Activated CD4-positive, alpha-beta T cell treated with anti-CD3 and anti-CD28 coated beads for 36 hours (primary cell): ENCODE data around the gene WAC. TPM values are rescaled to one million over a fixed set of nuclear protein-coding genes. Genes with fewer than 3 reads are reported as not detected.
A peak's percentile ranks its signal among the peaks of the same experiment; 100 is the strongest.

Experiments
- ATAC-seq: fragments of 200-7000 bp; cut with Tn5 transposase; one replicate; pipeline ENCODE4 v1.10.0; 2021; ENCODE audit warnings: mild to moderate bottlenecking, moderate library complexity
- CTCF ChIA-PET: fragments of 350-600 bp; sonication (Branson Sonifier 250); formaldehyde crosslinking; loops from one replicate; lab custom pipeline; 2021; ENCODE audit warnings: antibody characterized with exemption; lab: Charles Lee
- POLR2A ChIA-PET: fragments of 350-600 bp; sonication (Branson Sonifier 250); formaldehyde crosslinking; loops from one replicate; lab custom pipeline; 2021; ENCODE audit warnings: antibody characterized with exemption, inconsistent platforms; lab: Charles Lee
- DNase-seq: peaks from one replicate; pipeline ENCODE4 v3.0.0-alpha.2; 2020
- H3K27ac Mint-ChIP-seq: one replicate; pipeline ENCODE4 v1.8.0; 2021; ENCODE audit warnings: mixed read lengths
- H3K27me3 Mint-ChIP-seq: one replicate; pipeline ENCODE4 v1.8.0; 2021; ENCODE audit warnings: mixed read lengths
- H3K36me3 Mint-ChIP-seq: one replicate; pipeline ENCODE4 v1.8.0; 2021; ENCODE audit warnings: low read depth, mixed read lengths
- H3K4me1 Mint-ChIP-seq: one replicate; pipeline ENCODE4 v1.8.0; 2021; ENCODE audit warnings: mixed read lengths
- H3K4me3 Mint-ChIP-seq: one replicate; pipeline ENCODE4 v1.8.0; 2021; ENCODE audit warnings: mild to moderate bottlenecking, moderate library complexity, mixed read lengths
- H3K9me3 Mint-ChIP-seq: one replicate; pipeline ENCODE4 v1.8.0; 2021; ENCODE audit warnings: low read depth, mixed read lengths
- intact Hi-C, 2 experiments: fragments of 100-400 bp; cut with DNase I in 1 of 2; cut with micrococcal nuclease in 1 of 2; formaldehyde crosslinking; loops; one replicate each; pipeline versions ENCODE4 v1.14.2 to v1.15.1; 2022 to 2024; cut with DNase I, micrococcal nuclease
- total RNA-seq, 2 experiments: library from RNA; stranded (reverse); gene quantifications; one replicate each; pipeline ENCODE4 v1.2.3, GENCODE V29; 2021

Gene WAC
- total RNA-seq, 2 experiments from 2014 or later: 103 to 136 TPM

- ChIA-PET CTCF (interaction anchor here (0.7 to 1.2 kb wide), 2 partner anchors 334 to 638 kb away, joined by 3 read pairs; no protein-coding TSS in a partner anchor), POLR2A (no interaction called here)
- intact Hi-C loops: loop anchor here in 1 of 2 experiments (10.0 kb wide), 1 partner anchor 468 kb away; no protein-coding TSS in a partner anchor
- H3K27me3 Mint-ChIP-seq: peaks cover 51% of the 10 kb centered on the region
- no peak for DNase-seq
- H3K4me3 Mint-ChIP-seq: no peak overlapping the region
- H3K9me3 Mint-ChIP-seq: no peaks in the 10 kb centered on the region
- no peak for ATAC-seq
- H3K27ac Mint-ChIP-seq: no peak overlapping the region
- peaks cover 13% of the 10 kb centered on the region for H3K4me1 Mint-ChIP-seq
- H3K36me3 Mint-ChIP-seq: no peaks in the 10 kb centered on the region
Measured at GRCh38 chr10:28666751-28667467, 134.0 kb downstream of the WAC start.

DNA sequence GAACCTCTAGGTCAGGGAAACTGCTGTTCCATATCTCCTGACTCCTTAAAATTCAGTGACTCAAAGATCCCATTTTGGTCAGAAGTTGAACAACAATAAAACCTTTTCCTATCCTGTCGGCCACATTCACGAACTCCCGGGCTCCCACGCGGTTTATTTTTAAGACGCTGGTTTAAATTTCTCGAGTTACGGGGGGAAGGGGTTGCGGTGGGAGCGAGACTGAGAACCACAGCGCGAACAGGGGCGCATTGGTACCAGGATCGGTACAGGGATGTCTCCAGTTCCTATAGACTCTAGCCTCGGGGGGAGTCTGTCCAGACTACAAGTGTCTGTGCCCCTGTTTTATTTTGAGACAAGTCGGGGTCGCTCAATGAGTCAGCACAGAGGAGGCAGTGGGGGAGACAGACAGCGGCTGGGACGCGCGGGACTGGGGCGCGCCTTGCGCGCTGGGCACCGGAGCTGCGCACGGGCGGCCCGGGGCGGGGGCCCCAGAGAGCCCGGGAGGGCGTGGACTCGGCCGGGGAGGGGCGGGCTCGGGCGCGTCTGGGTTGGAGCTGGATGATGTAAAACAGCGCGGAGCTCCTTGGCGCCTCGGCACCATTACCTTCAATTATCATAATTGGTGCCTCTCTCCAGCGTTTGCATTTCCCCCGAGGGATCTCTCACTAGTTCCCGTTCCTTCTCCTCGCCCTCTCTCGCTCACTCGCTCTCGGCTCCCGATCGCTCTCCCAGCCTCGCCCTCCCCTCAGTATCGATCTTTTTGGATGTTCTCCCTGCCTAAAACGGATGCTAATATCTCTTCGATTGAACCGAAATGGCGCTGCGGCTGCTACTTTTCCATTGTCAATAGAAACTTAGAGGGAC, 135.7 kb downstream of the WAC start:
- Mint-ChIP-seq H3K4me3 (peak overlapping the region; percentile 63), H3K27ac (no peak overlapping the region), H3K4me1 (peaks cover 13% of the 10 kb centered on the region), H3K36me3 (no peaks in the 10 kb centered on the region), H3K9me3 (no peaks in the 10 kb centered on the region), H3K27me3 (peaks cover 54% of the 10 kb centered on the region)
- DNase-seq: peak; percentile 77
- peak; percentile 99 for ATAC-seq
- intact Hi-C loops: loop anchor here in 1 of 2 experiments (1.0 to 10.0 kb wide), 2 partner anchors 9 to 466 kb away; partner anchors contain the start of gene BAMBI
- ChIA-PET POLR2A (no interaction called here), CTCF (no interaction called here)

GRCh38 chr10:28669227-28670173, 136.6 kb downstream of the WAC start:
- no peaks in the 10 kb centered on the region for H3K36me3 Mint-ChIP-seq
- peaks cover 54% of the 10 kb centered on the region for H3K27me3 Mint-ChIP-seq
- ChIA-PET CTCF (interaction anchor here (0.7 to 0.9 kb wide), 2 partner anchors 42 to 633 kb away, joined by 4 to 5 read pairs; no protein-coding TSS in a partner anchor), POLR2A (no interaction called here)
- ATAC-seq (no peak), DNase-seq (no peak)
- peak overlapping the region; percentile 63 for H3K4me3 Mint-ChIP-seq
- H3K27ac Mint-ChIP-seq: no peak overlapping the region
- intact Hi-C loops: loop anchor here in 1 of 2 experiments (10.0 kb wide), 1 partner anchor 465 kb away; no protein-coding TSS in a partner anchor
- H3K9me3 Mint-ChIP-seq: no peaks in the 10 kb centered on the region
- peaks cover 13% of the 10 kb centered on the region for H3K4me1 Mint-ChIP-seq

Other genes with a start within 250 kb of the WAC start
- gene MPP7, start 230.1 kb upstream of the WAC start, total RNA-seq: 10 to 100 TPM; 10.9 to 11.0 TPM
- under 1 TPM; 0.09 to 0.16 TPM for gene BAMBI, start 144.4 kb downstream of the WAC start, total RNA-seq